Measurements from ENCODE around the gene SH3GL1.

SH3GL1 gene

DNA sequence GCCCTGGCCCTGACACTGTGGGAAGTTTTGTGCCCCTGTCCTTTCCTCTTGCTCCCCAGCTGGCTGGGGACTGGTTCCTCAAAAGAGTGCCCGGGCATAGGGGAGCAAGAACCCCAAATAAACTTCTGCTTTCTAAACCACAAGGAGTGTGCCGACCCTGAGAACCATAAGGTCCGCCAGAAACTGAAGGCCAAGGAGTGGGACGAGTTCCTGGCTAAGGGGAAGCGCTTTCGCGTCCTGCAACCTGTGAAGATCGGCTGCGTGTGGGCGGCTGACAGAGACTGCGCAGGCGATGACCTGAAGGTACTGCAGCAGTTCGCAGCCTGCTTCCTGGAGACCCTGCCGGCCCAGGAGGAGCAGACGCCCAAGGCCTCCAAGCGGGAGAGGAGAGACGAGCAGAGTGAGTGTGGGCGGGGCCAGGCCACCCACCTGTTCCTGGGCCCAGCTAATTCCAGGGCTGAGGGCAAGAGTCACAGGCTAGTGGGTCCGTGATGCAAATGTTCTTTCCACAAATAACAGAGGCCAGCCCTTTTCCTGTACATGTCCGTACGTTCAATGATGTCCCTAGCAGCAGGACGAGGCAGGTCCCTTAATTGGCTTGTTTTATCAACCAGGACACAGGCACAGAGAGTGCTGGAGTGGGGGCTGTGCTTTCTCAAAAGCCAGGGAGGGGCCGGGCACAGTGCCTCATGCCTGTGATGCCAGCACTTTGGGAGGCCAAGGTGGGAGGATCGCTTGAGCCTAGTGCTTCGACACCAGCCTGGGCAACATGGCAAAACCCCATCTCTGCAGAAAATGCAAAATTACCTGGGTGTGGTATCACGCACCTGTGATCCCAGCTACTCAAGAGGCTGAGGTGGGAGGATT, 31.7 kb upstream of the SH3GL1 start:
- no peak for DNase-seq (ENCODE audit: low read depth)

DNA sequence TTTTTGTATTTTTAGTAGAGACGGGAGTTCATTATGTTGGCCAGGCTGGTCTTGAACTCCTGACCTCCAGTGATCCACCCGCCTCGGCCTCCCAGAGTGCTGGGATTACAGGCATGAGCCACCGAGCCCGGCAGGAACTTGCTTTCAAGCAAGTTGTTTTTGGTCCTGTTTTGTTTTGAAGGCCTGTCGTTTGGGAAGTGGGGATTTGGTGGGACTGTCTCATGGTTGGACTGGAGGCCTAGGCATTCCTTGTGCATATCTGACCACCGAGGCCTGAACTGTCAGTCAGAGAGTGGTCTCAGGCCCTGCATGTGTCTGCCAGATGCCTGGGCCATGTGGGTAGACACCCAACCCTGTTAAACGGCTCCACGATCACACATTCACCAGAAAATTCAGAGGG, 30.9 kb upstream of the SH3GL1 start:
- no peak for DNase-seq (ENCODE audit: low read depth)

DNA sequence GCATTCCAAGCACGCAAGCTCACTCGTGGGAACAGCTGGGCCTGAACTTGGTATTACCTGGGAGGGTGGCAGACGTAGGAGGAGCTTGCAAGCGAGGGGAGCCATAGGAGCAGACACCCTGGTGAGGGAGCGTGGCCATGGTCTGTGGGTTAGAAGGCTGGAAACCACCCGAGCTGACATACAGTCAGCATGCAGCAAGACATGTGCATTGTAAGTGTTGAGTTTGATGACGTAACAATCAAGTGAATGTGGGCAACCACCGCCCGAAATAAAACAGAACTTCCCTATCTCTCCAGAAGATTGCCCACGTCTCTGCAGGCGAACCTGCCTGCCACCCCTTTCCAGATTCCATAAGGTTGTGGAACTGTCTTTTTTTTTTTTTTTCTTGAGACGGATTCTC, 30.4 kb upstream of the SH3GL1 start:
- DNase-seq (ENCODE audit: low read depth), result no peak

DNA sequence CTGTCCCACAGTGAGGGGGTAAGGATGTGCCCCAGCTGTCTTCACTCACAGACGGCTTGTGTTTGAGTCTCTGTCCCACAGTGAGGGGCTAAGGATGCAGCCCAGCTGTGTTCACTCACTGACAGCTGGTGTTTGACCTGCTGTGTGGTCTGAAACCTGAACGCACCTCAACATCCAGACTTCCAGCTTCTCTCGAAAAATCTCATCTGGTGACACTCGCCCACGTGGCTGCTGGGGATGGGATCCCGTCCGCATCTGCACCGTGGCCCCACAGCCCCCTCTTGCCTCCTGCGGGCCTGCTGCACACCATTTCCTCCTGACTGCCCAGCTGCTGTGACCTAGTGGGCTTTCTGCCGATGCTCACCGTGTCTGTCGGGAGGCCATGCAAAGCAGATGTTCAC, 29.4 kb upstream of the SH3GL1 start:
- DNase-seq (ENCODE audit: low read depth), result no peak

DNA sequence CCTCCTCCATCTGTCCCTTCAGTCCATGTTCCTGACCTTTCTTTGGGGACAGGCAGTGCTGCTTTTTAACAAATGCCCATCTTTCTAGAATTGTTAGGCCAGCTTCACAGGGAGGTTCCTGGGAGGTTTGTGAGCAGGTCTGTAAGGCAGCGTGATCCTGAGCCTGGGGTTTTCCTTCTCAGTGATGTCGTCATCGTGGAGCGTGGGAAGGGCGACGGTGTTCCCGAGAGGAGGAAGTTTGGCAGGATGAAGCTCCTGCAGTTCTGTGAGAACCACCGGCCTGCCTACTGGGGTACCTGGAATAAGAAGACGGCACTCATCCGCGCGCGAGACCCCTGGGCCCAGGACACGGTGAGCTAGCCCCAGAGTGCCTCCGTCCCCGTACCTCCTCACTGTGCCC, 28.9 kb upstream of the SH3GL1 start:
- no peak for DNase-seq (ENCODE audit: low read depth)

DNA sequence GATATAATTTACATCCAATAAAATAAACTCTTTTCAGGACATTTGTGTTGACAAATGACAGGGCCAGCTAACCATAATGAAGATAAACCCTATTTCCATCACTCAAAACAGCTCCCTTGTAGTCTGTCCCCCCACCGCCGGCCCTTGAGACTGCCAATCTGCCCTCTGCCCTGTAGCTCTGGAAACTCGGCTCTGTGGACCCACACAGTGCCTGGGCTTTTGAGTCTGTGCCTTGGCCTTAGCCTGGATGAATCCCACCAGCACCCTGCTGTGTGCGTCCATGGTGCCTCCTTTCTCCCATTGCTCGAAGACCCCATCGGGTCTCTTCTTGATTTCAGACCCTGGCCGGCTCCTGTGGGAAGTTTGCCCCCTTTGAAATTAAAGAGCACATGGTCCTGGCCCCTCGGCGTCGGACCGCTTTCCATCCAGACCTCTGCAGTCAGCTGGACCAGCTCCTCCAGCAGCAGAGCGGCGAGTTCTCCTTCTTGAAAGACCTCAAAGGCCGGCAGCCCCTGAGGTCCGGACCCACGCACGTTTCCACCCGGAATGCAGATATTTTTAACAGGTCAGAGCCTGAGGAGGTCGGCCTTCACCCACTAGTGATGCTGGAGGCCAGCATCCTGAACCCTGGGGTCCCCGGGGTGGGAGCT, 28.1 kb upstream of the SH3GL1 start:
- DNase-seq (ENCODE audit: low read depth), result no peak

DNA sequence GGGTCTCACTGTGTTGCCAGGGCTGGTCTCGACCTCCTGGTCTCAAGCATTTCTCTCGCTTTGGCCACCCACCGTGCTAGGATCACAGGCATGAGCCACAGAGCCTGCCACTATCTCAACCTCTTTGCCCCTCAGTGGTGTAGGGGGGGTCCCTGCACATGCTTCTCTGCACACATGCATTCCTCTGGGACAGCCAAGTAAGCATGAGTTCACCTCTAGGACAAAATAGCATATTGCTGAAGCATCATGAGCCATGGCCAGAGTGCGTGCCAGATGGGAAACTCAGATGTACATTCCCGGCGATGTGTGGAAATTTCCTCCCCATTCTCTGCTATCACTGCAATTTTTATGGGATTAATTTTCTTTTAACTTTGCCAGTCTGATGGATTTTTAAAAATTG, 25.2 kb upstream of the SH3GL1 start:
- DNase-seq (ENCODE audit: low read depth), result peak; percentile 41

DNA sequence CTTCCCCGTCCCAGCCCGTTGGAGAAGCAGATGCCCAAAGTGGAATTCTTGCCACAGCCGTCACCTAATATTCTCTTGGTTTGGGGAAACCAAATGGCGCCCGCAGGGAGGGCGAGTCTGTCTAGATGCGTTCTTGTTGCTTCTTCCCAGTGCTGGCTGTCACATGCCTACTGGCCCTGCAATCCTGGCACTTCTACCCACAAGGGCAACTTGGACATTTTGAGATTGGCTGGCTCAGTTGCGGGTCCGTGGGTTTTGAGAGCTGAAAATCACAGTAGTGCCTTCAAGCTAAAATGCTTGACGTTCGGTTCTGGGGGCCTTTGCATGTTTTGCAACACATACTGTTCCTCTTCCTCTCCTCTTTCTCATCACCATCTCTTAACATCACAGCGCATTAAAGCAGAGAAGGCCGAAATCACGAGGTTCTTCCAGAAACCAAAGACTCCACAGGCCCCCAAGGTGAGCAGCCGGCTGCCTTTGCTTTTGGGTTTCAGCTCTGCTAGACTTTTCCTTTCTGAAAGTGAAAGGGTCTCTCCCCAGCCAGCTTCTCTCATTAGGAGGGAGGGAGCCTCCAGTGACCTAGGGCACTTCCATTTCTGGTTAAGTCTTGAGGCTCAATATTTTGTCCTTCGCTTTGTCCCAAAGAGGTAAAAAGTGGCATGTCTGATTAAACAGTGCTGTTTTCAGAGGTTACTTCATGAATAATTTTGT, 23.2 kb upstream of the SH3GL1 start:
- no peak for DNase-seq (ENCODE audit: low read depth)

DNA sequence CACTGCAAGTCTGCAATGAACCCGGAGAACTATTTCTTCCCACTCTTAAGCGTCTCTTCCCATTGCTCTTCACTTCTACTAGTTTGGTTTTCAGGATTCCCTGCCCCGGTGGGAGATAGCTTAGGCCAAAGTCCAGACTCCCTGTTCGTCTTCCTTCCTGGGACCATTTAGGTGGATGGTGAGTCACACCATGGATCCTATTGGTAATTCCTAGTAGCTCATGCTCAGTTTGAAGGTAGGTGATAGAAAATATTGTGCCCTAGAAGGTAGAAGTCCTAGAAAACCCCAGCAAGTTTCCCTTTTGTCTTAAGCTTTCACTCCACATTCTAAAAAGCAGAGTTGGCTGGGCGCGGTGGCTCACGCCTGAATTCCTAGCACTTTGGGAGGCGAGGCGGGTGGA, 15.9 kb upstream of the SH3GL1 start:
- DNase-seq (ENCODE audit: low read depth), result no peak

DNA sequence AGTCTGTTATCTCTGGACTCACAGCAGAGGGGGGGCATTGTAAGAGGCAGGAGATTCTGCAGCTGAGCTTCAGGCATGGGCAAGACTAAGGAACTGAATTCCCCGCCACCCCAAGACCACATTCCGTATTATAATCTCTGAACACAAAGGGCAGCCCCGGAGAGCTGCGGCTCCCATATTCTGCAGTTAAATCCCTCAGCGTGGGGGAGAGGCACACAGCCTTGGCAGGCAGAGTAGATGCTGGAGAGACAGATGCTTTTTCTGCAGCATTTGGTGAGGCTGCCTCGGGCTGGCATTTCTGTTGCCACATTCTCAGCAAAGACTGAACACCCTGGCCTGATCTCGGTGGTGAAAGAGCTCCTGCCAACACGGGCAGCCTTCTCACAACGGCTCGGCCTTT, 15.0 kb upstream of the SH3GL1 start:
- DNase-seq (ENCODE audit: low read depth), result no peak

DNA sequence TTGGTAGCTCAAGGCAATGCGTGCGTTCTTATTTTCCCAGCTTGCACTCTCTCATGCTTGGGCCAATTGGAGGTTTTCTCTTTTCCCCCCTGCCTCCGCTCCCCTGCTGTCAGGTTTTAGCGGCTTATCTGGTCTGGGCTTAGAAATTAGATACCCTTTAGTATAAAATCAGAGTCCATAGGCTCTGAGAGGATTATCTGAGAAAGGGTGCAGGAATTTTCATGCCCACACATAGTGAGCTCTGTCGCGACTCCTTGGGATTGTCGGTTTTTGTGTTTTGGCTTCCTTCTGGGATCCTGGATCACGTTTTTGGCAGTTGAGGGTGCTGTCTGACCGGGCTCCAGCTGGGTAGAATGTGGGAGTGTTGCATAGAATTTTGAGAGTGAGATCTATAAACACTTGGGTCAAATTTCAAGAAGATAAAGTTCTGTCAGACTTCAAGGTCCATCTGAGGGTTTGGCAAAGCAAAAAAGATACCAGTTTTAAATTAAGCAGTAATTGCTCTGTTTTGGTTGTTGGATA, 14.5 kb upstream of the SH3GL1 start:
- DNase-seq (ENCODE audit: low read depth), result no peak

DNA sequence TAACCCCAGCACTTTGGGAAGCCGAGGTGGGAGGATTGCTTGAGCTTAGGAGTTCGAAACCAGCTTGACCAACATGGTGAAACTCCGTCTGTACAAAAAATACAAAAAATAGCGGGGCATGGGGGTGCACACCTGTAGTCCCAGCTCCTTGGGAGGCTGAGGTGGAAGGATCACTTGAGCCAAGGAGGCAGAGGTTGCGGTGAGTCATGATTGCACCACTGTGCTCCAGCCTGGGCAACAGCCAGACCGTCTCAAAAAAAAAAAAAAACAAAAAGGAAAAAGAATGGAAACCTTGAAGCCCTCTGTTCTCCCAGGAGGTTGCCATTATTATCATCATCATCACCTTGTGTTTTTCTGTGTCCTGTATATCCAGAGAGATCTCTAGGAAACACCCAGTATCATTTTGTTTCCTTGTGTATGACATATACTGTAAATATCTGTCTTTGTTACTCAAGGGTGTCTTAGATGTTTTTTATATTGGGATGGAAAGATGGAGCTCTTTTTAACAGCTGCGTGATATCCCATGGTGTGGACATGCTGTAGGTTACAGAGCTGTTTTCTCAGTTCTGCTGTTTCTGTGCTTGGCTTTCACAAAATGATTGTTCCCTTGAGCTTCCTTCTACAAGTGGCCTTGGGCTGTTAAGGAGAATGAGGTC, 13.9 kb upstream of the SH3GL1 start:
- no peak for DNase-seq (ENCODE audit: low read depth)

DNA sequence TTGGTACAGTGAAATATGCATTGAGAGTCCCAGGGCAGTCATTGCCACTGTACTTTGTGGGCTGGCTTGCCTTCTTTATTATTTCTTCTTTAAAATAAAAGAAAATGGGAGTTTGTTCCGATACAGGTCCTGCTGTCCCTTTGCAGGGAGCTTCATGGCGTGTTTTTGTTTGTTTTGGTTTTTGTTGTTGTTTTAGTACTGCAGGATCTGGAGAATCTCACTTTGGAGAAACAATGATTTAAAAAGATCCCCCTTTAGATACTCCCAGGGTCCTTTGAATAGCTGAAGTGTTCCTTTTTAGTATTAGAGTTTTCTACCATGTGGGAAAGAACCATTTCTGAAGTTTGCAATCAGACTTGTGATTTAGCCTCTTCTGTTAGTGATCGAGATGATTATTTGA, 13.2 kb upstream of the SH3GL1 start:
- DNase-seq (ENCODE audit: low read depth), result no peak

DNA sequence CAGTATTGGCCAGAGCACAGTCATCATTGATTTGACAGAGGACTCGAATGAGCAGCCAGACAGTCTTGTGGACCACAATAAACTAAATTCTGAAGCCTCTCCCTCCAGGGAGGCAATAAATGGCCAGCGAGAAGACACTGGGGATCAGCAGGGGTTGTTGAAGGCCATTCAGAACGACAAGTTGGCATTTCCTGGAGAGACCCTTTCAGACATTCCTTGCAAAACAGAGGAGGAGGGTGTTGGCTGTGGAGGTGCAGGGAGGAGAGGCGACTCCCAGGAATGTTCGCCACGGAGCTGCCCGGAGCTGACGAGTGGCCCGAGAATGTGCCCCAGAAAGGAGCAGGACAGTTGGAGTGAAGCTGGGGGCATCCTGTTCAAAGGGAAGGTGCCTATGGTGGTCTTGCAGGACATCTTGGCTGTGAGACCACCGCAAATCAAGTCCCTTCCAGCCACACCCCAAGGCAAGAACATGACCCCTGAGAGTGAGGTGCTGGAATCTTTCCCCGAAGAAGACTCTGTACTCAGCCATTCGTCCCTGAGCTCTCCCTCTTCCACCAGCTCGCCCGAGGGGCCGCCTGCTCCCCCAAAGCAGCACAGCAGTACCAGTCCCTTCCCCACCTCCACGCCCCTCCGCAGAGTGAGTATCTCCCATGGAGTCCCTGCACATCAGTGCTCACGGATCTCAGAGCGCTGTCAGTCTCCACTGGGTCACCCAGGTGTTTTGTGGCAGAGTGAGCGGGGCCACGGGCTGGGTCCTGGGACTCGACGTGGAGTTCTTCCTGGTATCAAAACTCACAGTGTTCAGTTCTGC, 9.0 kb upstream of the SH3GL1 start:
- no peak for DNase-seq (ENCODE audit: low read depth)

DNA sequence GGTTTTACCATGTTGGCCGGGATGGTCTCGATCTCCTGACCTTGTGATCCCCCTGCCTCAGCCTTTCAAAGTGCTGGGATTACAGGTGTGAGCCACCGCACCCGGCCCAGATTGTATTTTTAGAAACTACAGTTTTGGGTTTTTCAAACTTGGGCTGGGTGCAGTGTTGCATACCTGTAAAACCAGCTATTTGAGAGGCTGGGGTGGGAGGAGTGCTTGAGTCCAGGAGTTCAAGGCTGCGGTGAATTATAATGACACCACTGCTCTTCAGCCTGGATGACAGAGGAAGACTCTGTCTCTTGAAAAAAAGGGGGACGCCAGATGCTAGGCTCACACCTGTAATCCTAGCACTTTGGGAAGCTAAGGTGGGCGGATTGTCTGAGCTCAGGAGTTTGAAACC, 6.3 kb upstream of the SH3GL1 start:
- no peak for DNase-seq (ENCODE audit: low read depth)

DNA sequence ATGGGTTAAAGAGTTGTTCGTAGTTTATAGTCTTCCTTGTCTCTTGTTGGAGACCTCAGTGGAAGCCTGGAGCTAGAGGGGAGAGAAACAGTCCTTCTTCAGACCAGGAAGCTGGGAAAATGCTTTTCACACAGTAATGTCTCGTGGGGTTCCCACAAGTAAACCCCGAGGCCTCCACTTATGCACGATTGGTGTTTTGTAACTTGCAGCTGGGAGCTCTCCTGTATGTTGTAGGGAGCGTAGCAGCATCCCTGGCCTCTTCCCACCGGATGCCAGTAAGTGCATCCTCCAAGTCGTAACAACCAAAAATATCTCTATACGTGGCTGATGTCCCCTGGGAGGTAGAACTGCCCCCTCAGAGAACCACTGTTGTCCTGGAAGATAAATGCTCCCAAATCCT, 5.6 kb upstream of the SH3GL1 start:
- DNase-seq (ENCODE audit: low read depth), result no peak

DNA sequence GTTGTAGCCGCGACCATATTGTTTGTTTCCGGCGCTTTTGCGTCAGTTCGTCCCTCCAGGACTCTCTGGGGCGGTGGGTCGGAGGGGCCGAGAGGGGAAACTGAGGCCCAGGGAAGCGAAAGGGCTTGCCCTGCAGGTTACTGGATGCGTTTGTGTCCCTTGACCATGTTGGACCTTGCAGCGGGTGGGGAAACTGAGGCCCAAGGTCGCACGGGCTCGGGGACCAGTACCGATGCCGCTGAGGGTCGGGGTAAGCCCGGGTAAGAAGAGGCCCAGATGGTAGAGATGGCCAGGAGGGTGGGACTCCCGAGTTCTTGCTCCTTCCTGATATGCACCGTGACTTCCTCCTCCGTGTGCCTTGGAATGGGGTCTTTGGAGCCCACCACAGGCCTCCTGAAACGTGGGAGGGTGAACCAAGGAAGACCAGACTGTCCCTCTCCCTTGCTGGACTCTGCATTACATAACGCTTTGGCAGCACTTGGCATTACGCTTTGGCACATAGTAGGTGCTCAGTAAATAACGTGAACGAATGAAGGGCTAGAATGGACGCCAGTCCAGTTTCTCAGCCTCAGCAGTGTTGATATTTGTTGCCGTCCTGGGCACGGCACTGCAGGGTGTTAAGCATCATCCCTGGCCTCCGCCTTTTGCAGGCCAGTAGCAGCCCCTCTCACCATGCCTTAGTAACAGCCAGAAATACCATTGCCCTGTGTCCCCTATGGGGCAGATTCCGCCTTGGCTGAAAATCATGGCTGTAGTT, 2.8 kb upstream of the SH3GL1 start:
- DNase-seq (ENCODE audit: low read depth), result no peak

DNA sequence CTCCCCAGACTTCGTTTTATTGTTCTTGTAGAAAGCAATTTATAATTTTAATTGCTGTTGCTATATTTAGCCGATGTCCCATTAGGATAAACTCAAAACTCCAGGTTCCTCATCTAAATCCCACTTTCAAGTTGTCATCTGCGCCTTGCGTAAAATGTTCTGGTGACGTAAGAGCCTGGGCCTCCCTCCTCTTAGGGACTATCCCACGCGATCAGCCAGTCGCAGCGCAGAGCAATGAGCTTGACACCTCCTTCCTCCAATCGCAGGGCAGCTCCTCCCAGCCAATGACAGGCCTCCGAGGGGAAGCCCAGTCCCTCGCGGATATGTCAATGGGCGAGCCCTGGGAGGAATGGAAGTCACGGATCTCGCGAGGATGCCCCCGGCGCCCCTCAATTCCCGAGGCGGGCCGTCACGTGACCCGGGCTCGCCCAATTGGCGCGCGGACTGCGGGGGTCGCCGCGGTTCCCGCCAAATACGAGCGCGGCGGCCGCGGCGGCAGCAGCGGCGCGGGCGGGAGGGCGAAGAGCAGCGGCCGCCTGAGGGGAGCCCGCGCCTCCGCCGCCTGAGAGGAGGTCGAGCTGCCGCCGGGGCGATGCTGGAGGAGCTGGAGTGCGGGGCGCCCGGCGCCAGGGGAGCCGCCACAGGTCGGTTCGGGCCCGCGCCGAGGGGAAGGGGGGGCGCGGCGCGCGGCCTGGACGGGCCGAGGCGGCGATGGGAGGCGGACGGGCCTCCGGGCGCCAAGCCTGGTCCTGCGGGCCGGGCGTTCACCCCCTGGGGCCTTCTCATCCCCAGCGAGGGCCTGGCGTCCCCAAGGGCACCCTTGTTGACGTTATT, 2.0 kb upstream of the SH3GL1 start, which contains the start of gene CHAF1A:
CHAF1A (plus strand) TSS at position 470 of the 834 bp plus-strand sequence; CDS start at position 593, 123 bp downstream.
- peak; percentile 100 for DNase-seq (ENCODE audit: low read depth)

DNA sequence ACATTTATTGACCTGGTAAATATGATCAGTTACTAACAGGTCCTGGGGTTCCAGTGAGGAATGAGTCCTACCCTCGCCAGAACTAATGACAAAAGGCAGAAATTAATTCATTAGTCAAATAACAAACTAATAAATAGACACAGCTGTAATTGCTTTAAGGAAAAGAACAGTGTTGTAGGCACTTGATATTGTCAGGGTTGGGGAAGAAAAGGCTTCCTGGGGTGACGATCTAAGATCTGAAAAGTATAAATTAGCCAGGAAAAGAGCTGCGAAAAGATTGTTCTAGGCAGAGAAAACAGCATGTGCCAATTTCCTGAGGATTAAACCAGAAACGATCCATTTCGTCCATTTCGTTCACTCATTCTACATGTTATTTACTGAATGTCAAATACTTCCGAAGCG, 1.4 kb upstream of the SH3GL1 start:
- no peak for DNase-seq (ENCODE audit: low read depth)

DNA sequence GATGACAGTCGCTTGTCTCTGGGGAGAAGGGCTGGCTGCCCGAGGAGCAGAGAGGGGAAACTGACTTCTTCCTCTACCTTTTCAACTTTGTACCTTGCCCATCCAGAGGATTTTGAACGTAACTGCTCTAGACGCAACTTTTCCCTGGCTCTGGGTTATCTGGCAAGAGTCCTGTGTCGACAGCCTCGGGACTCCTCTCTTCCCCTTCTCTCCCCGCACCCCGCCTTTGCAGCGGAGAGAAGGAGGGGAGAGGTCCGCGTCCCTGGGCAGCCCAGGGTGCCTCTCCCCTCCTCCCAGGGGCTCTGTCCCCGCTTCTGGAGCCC, 574 bp downstream of the SH3GL1 start:
- DNase-seq (ENCODE audit: low read depth), result no peak

Data from fibroblast of the conjunctiva (primary cell).